ENCODE data around the gene RHBDD3.

The RHBDD3 gene

DNA sequence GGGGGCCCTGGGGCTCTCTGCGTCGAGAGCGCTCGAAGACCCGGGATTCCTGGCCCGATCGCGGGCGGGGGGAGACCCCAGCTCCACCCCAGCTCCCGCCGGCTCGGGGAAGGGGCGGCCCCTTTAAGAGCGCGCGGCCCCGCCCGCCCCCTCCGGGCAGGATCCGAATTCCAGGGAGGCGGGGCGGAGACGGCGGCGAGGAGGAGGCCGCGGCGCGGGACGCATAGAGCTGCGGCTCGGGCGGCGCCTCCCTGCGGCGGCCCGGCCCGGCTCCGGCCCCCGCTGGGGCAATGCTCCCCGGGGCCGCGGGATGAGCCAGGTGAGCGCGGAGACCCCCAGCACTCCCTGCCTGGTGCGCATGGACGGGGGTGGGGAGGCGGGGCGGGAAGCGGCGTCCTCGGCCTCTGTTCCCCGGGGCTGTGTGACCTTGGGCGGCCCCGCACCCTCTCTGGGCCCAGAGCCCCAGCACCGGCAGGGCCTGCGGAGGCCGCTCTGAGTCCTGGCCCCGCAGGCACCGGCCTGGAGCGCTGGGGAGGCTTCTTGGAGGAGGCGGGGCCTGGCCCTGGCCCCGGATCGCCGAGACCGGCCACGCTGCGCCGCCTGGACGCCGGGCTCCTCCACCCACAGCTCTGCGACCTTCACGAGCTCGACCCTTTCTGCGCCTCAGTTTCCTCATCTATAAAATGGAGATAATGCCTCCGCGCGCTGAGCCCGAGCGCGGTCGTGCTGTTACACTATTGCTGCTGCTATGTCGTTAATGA, 39.2 kb upstream of the RHBDD3 start:
- in situ Hi-C loops (cut with MboI; ENCODE audit: low sequenced_read_pairs), result no loop called here

- in situ Hi-C loops (cut with MboI; ENCODE audit: low sequenced_read_pairs), result no loop called here
Measured at GRCh38 chr22:29306175-29306834, 38.5 kb upstream of the RHBDD3 start, which contains the start of gene GAS2L1. Gene GAS2L1 (plus strand): TSS chr22:29306650. CDS start chr22:29308106, 1,456 bp downstream.

DNA sequence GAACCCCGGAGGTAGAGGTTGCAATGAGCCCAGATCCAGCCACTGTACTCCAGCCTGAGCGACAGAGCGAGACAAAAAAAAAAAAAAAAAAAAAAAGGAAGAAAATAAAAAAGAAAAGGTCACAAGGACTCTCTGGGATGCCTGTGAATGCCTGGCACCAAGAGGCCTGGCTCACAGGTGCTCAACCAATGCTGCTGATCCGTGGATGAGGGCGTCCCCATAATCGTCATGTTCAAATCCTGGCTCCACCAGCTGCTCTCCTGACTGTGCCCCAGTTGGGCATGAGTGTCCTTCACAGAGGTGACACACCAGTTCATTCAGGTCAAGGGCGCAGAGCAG, 38.0 kb upstream of the RHBDD3 start:
- in situ Hi-C loops (cut with MboI; ENCODE audit: low sequenced_read_pairs), result no loop called here

DNA sequence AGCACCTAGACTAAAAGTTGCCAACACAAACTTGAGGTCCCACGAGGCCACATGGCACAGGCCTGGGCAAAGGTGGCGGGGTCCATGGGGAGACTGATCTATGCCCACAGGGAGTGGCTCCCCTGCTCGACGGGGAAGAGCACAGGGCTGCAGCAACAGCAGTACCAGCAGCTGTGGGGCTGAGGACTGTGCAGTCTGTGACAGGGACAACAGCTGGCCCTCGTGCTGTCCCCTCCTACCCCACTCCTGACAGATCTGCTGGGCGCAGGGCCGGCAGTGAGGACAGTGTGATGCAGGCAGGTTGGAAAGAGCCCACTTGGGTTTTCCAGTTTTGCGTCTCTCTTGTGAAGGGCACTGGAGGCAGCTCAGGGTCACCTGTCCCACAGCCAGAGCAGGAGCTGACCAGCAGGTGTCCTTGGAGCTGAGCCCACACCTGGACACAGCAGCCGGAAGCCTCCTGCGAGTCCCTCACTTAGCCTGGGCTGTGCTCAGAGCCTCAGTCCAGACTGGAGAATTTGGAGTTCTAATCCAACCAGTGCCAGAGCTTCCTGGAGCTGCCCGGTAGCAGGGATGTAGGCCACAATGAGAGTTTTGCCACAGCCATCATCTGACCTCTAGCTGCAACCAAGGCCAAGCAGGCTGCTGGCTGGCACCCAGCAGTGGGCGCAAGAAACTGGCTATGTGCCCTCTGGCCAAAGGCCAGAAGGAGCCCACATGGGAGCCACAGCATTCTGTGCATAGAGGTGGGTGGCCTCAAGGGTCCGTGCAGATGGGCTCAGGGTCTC, 35.1 kb upstream of the RHBDD3 start:
- in situ Hi-C loops (cut with MboI; ENCODE audit: low sequenced_read_pairs), result no loop called here

GRCh38 chr22:29302402-29302680, 34.6 kb upstream of the RHBDD3 start:
- in situ Hi-C loops (cut with MboI; ENCODE audit: low sequenced_read_pairs), result no loop called here

GRCh38 chr22:29301716-29302401, 34.1 kb upstream of the RHBDD3 start:
- in situ Hi-C loops (cut with MboI; ENCODE audit: low sequenced_read_pairs), result no loop called here

GRCh38 chr22:29300807-29301601, 33.2 kb upstream of the RHBDD3 start:
- in situ Hi-C loops (cut with MboI; ENCODE audit: low sequenced_read_pairs), result no loop called here

DNA sequence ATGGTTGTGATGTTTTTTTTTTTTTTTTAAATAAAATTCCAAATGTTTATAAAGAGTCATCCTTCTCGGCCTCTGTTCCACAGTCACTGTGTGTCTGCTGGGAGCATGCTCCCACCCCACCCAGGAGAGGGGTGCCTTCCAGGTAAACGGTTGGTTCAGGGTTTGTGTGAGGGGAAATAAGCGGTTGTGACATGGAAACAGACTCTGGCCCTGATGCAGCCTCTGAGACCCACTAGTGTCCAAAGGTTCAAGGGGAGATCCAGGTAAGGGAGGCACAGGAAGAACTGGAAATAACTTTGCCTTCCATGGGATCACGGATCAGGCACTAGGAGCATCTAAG, 32.7 kb upstream of the RHBDD3 start:
- in situ Hi-C loops (cut with MboI; ENCODE audit: low sequenced_read_pairs), result no loop called here

- in situ Hi-C loops (cut with MboI; ENCODE audit: low sequenced_read_pairs), result no loop called here
Measured at GRCh38 chr22:29299136-29299900, 31.5 kb upstream of the RHBDD3 start.

DNA sequence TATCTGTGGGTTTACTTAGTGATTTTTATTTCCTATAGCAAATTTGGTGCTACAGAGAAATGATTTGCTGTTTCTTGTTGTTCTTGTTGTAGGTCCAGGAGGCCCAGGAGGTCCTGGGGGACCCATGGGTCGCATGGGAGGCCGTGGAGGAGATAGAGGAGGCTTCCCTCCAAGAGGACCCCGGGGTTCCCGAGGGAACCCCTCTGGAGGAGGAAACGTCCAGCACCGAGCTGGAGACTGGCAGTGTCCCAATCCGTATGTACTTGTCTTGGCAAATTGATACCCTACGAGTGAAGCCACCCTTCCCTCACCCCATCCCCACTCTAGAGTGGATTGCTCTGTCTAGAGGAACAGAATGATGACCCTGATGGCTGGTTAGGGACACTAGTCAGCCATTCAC, 30.9 kb upstream of the RHBDD3 start:
- in situ Hi-C loops (cut with MboI; ENCODE audit: low sequenced_read_pairs), result no loop called here

DNA sequence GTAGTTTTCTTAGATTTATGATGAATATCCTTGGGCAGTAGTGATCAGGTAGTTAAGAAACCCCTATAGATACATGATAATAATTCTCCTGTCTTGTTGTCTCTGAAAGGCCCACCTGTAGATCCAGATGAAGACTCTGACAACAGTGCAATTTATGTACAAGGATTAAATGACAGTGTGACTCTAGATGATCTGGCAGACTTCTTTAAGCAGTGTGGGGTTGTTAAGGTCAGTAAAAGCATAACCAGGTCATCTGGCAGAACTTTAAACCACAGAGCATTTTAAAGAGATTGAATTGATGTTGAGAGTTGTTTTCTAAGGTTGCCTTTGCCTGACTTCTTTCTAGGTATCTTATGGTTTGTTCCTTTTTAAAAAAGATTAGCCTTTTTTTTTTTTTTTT, 24.6 kb upstream of the RHBDD3 start:
- in situ Hi-C loops (cut with MboI; ENCODE audit: low sequenced_read_pairs), result no loop called here

GRCh38 chr22:29291215-29291614, 23.4 kb upstream of the RHBDD3 start:
- in situ Hi-C loops (cut with MboI; ENCODE audit: low sequenced_read_pairs), result no loop called here

DNA sequence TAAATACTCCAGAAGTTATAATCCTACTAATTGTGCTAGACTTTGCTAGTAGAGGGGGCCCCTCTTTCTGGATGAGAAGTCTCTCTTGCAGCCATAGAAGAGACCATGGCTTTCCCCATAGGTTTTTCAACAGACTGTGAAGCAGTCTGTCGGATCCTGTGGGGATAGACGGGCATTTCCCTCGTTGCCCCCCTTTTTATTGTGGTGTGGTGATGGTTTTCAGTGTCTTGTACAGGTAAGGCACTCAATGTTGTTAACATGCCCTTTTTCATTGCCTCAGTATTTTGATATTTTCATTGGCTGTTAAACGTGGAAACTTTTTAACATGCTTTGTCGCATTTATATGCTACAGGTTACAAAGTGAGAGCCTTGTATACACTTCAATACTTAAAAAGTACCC, 22.3 kb upstream of the RHBDD3 start:
- in situ Hi-C loops (cut with MboI; ENCODE audit: low sequenced_read_pairs), result no loop called here

DNA sequence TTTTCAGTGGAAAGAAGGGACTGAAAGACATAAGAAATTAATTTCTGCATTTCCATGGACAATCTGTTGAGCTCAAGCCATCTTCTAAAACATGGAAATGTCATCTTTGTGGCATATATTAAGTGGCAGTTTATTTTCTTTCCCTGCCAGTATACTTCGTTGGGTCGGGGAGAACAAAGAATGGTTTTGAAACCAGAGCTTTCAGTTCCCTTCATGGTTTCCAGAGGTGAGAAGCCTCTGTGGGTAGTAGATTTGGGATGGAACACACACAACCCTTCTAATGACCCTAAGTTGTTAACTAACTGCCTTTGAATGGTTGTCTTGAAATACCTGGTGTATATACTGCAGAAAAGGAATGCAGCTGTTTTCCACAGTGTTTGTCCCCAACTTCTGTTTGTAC, 21.1 kb upstream of the RHBDD3 start:
- in situ Hi-C loops (cut with MboI; ENCODE audit: low sequenced_read_pairs), result no loop called here

DNA sequence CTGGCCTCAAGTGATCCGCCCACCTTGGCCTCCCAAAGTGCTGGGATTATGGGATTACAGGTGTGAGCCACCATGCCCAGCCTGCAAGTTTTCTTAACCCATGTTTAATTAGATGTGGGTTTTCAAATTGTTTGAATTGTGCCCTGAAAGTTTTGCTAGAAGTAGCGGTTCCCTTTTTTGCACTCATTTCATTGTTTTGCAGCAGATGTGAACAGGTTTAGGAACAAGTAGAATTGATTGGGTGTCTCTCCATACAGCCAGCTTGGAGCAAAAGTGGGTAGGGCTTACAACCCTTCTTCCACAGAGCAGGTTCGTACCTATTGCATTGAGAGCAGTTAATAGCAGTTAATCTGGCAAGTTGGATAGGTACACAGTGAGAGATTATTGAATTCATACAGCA, 16.4 kb upstream of the RHBDD3 start:
- in situ Hi-C loops (cut with MboI; ENCODE audit: low sequenced_read_pairs), result no loop called here

DNA sequence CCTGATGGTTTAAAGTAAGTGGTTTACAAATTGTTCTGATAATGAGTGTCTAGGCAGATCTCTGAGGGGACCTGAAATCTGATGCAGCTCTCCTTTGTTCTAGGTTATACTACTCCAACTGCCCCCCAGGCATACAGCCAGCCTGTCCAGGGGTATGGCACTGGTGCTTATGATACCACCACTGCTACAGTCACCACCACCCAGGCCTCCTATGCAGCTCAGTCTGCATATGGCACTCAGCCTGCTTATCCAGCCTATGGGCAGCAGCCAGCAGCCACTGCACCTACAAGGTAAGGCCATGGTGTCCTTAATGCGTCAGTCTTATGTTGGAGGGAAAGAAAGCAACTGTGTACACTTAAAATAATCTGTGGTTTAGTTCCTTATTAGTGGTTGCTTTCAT, 10.1 kb upstream of the RHBDD3 start:
- in situ Hi-C loops (cut with MboI; ENCODE audit: low sequenced_read_pairs), result no loop called here

DNA sequence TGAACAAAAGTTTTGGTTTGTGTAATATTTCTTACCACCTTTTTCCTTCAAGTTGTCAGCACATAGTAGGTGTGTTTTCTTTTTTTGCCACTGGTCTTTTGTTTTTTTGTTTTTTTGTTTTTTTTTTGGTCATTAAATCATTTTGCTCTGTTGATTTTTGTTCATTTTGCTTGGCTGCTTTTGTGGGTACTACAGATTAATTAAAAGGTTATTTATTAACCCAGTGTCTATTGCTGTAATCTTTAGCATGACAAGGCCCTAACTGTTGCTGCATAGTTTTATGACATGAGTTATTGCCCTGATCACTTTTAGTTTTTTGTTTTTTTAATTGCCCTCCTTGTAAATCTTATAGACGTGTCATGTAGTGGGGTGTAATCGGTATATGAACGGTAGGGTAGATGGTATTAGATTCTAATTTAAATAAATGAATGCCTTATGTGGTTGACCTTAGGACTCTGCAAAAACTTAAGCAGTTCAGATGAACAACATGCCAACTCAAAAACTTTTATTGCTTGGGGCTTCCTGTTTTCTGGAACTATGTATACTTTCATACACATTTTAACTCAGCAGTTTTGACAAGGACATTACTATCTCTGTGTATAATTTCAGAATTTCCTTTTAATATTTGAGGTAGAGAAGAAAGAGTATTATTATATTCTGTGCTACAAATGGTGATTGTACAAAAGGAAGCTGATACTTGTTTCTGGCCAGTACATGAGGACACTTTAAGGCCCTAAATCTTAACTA, 8.2 kb upstream of the RHBDD3 start:
- in situ Hi-C loops (cut with MboI; ENCODE audit: low sequenced_read_pairs), result no loop called here

DNA sequence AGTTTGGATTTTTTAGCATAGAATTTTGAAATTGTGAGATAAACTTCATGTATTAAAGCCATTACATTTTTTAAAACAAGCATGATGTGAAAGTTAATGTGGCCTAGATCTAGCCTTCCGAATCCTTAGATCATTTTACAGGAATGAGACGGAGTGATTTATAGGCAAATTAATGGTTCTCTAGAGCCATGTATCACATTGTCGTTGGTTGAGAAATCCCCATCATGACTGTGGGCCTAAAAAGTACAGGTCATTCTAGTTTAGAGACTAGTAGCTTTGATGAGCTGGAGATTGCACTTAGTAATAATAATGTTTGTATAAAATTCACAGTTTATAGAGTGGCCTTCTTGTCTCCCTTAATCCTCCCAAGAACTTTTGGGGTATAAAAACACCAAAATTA, 7.4 kb upstream of the RHBDD3 start:
- in situ Hi-C loops (cut with MboI; ENCODE audit: low sequenced_read_pairs), result no loop called here

DNA sequence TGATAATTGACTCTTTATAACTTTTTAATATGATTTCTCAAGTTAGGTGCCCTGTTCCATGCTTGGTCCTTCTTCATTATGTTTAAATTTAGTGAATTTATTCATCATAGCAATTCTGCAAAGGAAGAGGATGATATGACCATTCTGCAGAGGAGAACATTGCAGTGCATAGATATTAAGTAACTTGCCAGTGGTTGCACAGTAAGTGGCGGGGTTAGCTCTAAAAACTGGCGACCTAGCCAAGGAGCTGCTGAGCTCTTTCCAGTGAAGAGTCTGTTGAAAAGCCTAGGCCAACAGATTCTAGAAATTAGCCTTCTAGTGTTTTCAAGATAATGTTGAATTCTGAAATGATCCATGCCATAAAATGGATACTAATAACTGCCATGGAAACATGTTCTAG, 4.8 kb upstream of the RHBDD3 start:
- in situ Hi-C loops (cut with MboI; ENCODE audit: low sequenced_read_pairs), result no loop called here
